NCI-H2029 (cell line): ENCODE results near the gene ZNF579.
"Not testable (repeated sequence)": the region's sequence is repeated elsewhere in the genome, so short reads cannot be mapped to it uniquely, and the experiment has no call there.

ENCODE experiments used
- DNase-seq: peaks from one replicate; lab custom pipeline; 2025; lab: John Stamatoyannopoulos, UW

Gene ZNF579

DNA sequence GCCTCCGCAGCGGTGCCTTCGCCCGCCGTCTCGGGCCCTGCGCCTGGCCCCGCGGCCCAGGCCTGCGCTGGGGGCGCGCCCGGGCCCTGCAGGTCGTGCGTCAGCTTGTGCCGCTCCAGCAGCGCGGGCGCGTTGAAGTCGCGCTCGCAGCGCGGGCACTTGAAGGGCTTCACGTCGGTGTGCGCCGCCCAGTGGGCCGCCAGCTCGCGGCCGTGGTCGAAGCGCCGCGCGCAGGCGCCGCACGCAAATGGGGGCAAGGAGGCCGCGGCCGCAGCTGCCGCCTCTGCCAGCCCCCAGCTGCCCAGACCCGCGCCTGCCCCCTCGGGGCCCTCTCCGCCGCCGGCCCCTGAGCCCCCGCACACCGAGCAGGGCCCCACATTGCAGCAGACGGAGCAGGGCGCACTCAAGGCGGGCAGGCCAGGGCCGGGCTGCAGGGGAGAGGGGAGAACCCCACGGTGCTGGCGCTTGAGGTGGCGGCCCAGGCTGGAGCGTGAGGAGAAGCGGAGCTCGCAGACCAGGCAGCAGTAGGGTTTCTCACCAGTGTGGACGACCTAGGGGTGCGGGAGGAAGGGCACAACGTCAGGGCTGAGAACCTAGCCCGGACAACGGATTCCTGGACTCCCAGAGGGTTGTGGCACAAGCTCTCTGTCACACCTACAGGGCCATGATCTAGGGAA, 12.6 kb upstream of the ZNF579 start:
- DNase-seq: no peak

DNA sequence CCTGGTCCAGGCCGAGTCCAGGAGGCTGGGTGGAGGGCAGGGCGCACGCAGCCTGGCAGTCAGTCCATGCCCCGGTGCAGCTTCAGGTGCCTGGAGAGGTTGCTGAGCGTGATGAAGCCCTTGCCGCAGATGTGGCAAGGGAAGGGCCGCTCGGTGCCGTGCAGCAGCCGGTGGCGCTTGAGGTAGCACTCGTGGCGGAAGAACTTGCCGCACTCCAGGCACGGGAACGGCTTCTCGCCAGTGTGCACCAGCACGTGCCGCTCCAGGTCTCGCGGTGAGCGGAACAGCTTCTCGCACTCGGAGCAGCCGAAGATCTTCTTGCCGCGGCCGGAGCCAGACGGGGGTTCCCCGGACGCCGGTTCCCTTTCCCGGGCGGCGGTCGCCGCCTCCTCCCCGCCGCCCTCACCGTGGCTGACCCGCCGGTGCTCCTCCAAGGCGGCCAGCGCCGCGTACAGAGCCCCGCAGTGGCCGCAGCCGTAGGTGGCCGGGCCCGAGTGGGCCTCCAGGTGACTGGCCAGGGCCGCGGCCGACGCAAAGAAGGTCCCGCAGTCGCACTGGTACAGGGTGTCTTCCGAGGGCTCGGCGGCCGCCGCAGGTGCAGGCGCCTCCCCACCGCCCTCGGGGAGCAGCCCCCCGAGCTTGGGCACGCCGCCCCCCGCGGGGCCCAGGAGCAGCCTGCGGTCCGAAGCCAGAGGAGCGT, 11.9 kb upstream of the ZNF579 start:
- DNase-seq: no peak

DNA sequence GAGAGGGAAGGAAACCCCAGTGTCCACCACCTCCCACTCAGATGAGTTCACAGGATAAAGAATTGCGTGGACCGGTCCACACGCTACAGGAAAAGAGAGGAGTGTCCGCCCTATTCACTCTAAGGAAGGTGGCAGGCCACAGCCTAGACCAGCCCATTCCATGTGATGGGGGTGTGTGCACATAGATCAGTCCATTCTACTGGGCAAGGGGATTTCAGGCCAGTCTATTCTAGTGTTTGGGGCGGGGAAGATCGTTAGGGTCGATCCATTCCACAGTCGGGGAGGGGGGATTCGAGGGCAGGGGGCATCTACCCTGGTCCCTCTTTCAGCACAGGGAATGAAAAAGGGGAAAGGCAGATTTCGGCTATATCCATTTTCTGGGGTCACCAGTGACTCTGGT, 10.9 kb upstream of the ZNF579 start:
- no peak for DNase-seq

DNA sequence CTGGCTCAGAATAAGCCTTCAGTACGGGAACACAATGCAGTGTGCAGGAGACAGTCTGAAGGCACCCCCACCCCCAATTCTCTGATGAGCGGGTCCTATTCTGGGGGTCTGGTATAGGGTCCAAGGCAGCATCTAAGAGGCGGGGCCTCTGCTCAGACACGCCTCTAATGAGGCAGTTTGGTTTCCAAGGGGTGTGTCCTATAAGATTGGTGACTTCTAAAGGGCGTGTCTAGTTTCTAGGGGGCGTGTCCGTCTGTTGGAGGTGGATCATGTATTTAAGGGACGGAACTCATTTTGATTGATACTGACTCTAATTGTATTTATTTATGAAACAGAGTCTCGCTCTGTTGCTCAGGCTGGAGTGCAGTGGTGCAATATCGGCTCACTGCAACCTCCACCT, 10.0 kb upstream of the ZNF579 start:
- DNase-seq: peak; percentile 56

DNA sequence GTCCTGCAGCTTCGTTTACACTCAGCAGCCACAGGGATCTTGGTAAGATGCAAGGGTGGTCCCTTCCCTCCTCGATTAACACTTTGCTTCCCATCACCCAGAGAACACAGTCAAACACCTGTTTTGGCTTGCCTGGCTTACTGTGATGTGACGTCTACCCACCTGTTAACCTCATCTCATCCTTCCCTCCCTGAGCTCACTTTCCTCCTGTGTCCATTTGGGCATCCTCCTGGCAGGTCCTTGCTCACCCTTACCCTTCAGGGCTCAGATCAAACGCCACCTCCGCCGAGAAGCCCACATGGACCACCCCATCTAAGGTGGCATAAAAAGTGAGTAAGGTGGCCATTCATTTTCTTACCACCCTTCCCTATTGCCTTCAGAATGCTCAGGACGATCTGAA, 9.5 kb upstream of the ZNF579 start:
- no peak for DNase-seq

DNA sequence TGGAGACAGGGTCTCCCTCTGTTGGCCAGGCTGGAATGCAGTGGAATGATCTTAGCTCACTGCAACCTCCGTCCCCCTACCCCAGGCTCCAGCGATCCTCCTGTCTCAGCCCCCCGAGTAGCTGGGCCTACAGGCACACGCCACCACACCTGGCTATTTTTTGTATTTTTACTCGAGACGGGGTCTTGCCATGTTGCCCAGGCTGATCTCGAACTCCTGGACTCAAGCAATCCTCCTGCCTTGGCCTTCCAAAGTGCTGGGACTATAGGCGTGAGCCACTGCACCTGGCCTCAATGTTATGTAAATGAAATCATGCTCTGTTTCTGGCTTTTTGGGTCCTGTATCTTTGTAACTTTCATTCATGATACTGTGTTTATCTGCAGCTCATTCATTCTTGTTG, 8.1 kb upstream of the ZNF579 start:
- DNase-seq: no peak

DNA sequence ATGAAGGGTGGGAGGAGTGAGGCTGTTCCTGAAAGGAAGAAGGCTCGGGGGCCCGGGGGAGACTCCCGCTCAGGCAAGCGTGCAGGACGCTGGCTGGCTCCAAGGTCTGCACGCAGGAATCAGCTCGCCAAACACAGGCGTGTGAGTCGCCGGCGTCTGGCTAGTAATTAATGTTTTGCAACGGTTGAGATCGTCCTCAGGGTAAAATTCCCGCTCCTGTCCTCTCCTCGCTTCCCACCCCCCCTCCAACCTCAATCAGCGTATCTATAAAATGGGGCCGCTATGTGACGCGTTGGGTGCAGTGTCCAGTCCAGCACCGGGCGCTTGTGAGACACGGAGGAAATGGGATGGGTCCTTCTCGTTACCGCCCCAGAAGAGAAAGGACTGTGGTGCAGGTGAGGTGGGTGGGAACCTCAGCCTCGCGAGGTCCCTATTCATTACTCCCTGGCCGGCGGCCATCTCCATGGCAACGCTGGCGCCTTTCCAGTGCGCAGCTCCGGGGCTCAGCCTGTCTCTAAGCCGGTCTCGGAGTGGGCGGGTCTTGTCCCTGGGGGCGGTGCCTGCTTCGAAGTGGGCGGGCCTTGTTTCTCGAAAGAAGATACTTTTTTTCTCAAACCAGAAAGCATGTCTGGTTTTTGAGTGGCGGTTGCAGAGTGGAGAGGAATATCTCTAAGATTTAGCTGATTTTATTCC, 6.5 kb upstream of the ZNF579 start:
- DNase-seq: peak; percentile 95

DNA sequence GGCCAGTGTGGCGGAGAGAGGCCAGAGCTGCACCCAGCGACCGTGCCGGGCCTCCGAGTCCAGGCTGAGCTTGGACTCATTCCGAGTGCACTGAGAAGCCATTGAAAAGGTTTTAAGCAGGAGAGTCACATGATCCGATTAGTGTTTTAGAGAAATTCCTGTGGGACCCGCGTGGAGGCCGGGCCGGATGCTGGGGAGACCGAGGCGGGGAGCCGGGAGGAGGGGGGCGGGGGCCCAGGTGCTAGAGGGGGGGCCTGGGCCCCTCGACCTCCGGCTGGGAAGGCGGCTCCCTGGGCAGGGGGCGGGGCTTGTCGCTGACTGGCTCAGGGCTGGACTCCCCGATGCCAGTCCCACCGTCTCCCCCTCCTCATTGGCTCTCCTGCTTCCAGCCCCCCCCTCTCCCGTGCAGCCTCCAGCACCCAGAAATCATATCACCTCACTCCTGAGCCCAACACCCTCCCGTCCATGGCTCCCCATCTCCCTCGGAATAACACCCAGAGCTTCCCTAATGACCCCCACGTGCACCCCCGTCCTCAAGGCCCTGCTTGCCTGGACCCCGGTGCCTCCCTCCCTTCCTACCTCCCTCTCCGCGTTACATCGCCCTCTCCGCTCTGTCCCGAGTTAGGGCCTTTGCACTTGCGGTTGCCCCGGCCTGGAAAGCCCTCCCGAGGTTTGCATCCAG, 5.2 kb upstream of the ZNF579 start:
- peak; percentile 46 for DNase-seq

DNA sequence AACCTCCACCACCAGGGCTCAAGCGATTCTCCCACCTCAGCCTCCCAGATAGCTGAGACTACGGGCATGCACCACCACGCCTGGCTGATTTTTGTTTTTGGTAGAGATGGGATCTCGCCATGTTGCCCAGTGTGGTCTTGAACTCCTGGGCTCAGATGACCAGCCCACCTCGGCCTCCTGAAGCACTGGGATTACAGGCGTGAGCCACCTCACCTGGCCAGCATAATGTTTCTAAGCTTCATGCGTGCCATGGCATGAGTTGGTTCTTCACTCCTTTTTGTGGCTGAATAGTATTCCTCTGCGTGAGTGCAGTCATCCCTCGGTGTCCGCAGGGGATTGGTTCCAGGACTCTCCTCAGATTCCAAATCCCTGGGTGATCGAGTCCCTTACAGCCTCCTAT, 4.2 kb upstream of the ZNF579 start:
- DNase-seq: no peak

DNA sequence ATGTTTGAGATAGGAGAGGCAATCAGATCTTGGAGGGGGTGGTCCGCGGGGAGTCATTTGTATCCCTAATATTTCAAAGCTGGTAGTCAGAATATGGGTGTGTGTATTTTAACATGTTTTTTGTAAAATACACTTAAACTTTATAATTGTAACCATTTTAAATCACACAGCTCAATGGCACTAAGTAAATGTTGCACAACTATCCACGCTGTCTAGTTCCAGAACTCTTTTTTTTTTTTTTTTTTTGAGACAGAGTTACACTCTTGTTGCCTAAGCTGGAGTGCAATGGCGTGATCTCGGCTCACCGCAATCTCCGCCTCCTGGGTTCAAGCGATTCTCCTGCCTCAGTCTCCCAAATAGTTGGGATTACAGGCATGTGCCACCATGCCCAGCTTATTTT, 3.2 kb upstream of the ZNF579 start:
- DNase-seq: not testable (repeated sequence)

DNA sequence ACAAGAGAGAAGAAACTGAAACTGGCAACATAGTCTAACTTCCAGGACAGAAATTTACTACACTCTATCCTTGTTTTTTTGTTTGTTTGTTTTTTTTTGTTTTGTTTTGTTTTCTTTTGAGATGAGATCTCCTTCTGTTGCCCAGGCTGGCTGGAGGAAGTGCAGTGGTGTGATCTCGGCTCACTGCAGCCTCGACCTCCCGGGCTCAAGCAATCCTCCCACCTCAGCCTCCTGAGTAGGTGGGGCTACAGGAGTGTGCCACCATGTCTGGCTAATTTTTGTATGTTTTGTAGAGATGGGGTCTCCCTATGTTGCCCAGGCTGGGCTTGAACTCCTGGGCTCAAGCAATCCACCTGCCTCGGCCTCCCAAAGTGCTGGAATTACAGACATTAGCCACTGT, 1.6 kb upstream of the ZNF579 start:
- not testable (repeated sequence) for DNase-seq

DNA sequence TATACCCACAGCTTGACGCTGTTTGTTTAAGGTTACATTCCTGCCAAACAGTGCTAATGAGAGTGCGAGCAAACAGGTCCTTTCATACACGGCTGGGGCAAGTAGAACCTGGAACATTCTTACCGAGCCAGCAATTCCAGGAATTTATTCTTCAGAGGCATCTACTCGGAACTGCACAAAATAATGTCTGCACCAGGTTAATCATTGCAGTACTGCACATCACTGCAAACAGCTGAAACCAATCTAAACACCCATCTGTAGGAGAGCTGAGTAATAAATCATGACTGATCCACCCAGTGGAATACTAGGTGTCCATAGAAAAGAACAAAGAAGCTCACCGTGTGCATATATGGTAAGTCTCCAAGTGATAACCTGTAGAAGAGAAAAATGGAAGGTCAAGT, 1.2 kb upstream of the ZNF579 start:
- peak; percentile 40 for DNase-seq

DNA sequence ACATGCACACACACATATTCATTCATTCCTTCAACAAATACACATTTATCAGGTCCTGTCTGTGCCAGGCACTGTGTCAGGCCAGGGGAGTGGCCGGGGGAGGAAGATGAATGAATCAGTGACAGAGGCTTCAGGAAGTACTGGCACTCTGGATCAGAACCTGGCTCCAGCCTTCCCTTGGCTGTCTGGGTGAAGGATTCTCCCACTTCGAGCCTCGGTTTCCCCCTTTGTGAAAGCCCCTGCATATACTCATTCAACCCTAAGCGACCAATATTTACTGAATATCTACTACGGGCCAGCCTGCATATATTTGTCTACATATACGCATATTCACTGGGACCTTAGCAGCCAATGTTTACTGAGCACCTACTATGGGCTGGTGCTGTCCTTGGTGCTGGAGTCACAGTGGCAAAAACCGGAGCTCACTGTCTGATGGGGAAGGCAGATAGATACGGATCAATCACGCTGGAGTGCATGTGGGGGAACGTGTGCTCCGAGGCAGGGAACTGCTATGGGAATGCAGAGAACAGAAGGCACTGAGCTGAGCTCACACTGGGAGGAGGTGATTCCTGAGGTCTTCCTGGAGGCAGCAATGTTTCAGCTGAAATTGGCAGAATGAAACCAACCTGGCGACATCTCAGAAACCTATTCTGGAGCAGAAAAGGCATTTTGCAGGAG, 636 bp upstream of the ZNF579 start:
- no peak for DNase-seq

DNA sequence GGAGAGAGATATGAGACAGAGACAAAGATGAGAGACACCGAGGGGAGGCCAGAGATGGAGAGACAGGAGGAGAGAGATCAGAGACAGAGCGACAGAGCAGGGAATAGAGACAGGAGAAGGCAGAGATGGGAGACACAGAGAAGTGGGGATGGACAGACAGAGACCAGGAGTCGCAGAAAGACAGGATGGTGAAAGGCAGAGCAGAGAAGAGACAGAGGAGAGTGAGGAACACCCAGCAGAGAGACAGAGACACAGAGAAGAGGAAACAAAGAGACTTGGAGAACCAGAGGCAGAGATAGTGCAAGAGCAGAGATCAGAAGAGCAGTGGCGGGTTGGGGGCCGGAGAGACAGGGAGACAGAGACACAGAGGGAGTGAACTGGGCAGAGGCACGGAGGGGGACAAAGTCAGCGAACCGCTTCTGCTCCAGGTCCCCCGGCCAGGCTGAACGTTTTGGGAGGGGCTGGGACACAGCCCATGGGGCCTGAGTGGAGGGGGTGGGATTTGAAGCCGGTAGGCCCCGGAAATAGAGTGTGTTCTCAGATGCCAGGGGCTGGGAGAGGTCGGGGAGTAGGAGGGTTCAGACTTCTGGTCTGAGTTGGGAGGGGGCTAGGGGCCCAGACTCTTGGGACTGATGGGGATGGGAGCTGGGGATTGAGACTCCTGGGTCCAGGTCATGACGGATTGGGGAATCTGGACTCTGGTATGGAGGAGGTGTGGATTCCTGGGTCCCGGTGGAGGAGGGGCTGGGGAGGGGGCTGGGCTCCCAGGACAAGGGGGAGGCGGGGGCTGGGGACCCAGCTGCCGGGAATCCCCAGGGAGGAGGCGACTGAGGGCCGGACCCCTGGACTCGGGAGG, 654 bp downstream of the ZNF579 start:
- no peak for DNase-seq

DNA sequence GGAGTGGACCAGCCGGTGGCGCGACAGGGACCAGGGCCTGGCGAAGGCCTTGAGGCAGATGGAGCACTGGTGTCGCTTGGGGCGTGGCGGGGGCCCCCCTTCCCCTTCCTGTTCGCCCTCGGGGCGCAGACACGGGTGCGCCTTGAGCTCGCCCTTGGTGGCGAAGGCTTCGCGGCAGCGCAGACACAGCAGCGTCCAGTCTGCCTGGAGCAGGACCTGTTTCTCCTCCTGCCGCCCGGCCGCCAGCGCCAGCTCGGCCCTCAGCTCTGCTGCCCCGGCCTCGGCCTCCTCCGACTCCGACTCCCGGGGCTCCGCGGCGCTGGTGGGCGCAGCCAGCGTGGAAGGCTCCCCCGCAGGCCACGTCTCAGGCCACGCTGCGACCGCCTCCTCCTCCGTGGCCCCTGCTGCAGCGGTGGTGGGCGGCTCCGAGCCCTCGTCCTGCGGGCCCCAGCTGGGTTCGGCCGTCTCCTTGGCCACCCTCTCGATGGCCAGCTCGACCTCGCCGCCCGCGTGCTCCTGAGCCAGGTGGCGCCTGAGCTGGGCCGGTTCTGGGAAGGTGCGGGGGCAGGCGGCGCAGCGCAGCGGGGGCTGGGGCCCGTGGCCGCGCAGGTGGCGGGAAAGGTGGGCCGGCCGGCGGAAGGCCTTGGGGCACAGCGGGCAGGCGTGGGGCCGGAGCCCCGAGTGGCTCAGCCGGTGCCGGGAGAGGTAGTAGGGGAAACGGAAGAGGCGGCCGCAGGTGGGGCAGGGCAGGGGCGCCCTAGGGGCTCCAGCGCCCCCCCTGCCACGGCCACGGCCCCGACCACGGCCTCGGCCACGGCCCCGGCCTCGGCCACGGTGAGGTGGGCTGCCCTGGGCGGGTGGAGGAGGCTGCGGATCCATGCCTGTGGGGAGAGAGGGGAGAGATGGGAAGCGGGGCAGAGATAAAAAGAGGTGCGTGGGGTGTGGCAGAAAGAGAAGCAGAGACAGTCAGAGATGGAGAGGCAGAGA, 1.6 kb downstream of the ZNF579 start:
- DNase-seq: no peak

DNA sequence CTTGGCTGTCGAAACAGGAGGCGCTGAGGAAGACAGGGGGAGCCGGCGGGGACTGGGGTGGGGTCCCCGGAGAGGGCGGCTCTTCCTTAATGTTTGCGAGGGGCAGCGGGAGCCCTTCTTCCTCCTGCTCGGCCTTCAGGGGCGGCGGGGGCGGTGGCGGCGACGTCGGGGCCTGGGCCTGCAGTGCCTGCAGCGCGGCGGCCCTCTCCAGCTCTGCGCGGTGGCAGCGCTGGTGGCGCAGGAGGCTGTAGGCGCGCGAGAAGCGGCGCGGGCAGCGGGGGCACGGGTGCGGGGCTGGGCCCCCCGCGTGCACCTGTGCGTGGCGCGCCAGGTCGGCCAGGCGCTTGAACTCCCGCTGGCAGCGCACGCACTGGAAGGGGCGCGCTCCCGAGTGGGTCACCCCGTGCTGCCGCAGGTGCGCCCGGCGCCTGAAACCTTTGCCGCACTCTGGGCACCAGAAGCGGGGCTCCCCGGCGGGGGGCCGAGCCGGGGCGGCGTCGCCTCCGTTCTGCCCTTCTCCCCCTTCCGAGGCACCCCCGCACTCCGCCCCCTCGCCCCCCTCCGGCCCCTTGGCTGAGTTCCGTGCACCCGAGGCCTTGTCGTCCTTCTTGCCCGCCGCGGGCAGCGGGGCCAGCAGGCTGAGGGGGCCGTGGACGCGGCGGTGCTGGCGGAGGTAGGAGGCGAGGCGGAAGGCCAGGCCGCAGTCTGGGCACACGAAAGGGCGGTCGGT, 2.5 kb downstream of the ZNF579 start:
- DNase-seq: no peak

DNA sequence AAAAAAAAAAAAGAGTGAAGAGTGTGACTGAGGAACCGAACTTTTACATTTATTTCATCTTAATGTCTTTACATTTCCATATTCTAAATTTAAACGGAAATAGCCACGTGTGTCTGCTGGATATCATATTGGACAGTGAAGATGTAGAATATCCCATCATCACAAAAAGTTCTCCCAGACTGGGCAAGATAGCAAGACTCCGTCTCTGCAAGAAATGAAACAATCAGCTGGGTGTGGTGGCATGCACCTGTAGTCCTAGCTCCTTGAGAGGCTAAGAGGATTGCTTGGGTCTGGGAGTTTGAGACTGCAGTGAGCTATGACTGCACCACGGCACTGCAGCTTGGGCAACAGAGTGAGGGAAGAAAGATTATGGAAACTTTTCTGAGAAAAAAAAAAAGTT, 3.9 kb downstream of the ZNF579 start:
- no peak for DNase-seq

DNA sequence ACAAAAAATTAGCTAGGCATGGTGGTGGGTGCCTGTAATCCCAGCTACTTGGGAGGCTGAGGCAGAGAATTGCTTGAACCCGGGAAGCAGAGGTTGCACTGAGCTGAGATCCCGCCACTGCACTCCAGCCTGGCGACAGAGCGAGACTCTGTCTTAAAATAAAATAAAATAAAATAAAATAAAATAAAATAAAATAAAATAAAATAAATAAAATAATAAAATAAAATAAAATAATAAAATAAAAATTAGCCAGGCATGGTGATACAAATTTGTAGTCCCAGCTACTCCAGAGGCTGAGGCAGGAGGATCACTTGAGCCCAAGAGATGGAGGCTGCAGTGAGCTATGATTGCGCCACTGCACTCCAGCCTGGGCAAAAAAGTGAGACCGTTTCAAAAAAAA, 6.7 kb downstream of the ZNF579 start:
- DNase-seq: not testable (repeated sequence)

DNA sequence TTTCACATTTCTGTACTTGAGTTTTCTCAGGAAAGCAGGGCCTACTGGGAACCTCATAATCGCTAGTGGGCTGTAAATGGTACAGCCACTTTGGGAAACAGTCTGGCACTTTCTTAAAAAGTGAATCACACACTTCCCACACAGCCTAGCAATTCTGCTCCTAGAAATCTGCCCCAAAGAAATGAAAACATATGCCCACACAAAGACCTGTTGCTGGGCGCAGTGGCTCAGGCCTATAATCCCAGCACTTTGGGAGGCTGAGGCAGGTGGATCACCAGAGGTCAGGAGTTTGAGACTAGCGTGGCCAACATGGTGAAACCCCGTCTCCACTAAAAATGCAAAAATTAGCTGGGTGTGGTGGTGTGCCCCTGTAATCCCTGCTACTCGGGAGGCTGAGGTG, 11.2 kb downstream of the ZNF579 start:
- DNase-seq: not testable (repeated sequence)
